Stimulated activated CD8-positive, alpha-beta memory T cell treated with anti-CD3 and anti-CD28 coated beads, Interleukin-4, amount 100 ng/mL, for 4 hours (primary cell): ENCODE data around the gene NINJ2.
"Not testable (repeated sequence)": the region's sequence is repeated elsewhere in the genome, so short reads cannot be mapped to it uniquely, and the experiment has no call there.

Source experiments
- DNase-seq, 2 donors: peaks; one replicate each; pipeline ENCODE4 v3.0.0-alpha.2; 2020; ENCODE audit warnings: low read depth in 2 of 2, low spot score in 1 of 2

Gene NINJ2

GRCh38 chr12:588024-588322 is 75.3 kb downstream of the NINJ2 start:
- DNase-seq: no peak

DNA sequence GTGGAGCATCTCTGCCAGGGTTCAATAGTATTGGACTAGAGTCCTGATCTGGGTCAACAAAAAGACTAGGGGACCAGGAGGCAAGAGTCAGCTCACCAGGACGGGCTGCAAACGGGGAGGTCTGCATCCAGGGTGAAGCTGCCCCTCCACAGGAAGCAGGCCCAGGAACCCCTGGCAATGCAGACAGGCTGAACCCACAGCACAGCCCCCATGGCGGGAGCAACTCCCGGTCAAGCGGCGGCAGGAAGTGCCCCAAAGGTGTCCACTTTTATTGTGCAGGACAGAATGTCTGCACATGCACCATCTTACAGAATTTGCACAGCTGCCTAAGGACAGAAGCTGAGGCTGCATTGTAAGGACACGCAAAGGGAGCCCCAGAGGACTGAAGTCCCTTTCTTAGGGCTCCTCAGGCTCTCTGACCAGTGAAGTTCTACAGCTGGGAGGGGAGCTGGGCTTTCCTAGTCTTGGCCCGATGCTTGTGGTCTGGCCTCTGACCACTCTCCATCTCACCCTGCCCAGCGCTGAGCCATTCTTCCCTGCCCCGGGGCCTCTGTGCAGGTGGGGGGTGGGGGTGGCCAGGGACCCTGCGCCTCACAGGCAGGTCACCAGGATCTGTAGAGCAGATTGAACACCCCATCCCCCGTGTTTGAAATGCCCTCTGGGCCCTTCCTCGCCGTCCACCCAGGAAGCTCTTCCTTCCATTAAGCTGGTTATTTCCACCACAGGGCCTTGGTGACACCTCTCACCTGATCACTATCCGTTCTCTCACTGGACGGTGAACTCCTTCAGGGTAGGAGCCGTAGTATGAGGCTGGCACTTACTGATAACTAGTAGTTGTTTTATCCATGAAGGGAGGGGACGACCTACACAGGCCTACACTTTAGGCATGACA is 75.9 kb downstream of the NINJ2 start:
- no peak for DNase-seq

DNA sequence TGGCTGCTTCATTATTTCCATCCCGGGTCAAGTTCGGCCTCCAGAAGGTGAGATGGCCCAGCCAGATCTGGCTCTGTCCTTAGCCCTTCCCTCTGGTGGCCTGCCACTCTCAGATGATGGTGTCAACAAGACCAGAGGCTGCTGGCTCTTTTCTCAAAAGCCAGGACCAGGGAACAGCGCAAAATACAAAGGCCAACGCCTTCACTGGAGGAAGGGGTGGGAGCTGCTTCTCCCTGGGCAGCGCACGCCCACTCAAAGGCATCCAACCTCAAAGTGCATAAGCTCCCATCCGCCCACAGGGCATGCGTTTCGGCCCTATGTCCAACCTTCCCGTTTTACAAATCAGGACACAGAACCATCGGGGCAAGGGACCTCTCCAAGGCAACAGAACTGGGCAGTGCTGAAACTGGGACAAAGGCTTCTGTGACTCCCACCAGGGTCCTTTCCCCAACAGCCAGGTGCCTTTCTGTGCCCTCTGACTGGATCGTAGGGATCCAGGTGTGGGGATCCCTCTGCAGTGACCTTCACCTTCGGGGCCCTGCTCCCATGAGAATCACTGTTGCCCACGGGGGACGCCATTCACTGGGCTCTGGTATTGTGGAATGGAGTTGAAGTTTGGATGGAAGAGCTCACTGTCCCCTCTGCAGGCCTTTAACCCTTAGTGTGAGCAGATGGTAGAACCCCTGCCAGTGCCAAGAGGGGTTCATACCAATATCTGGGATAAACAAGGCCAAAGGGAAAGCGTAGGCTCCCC is 76.8 kb downstream of the NINJ2 start:
- DNase-seq: no peak

DNA sequence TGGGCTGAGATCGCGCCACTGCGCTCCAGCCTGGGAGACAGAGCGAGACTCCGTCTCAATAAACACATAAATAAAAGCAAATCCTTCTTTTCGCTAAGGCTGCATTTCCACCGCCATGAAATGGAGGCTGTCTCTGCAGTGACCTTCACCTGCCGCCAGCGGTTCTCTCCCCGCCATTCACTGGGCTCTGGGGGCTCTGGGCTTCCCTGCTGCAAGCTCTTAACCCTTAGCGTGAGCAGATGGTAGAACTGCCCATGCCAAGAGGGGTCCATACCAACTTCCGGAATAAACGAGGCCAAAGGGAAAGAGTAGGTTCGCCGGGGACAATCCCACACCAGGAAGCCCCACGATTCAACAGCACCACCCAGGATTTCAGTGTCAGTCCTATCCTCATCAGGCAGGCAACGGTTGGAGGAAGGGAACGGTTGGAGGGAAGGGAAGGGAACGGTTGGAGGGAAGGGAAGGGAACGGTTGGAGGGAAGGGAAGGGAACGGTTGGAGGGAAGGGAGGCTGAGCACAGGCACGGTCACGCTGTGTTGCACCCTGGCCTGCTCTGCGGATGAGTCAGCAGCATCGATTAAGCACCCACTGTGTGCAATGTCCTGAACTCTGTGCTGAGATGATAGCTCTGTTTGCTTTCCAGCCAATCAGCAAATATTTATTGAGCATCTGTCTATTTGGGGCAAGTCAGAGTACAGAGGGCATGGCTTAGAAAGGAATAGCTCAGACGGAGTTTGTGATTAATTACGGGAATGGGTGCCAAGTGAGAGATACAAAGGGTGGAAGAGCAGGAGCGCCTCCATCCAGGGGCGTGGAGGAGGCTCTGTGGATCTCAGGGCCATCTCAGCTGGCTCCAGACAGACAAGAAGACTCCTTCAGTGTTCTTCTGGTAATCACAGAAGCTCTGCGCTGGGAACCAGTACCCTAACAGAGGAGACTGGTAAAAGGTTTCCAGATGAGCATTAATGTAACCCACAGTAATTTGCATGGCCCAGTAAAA is 77.9 kb downstream of the NINJ2 start:
- no peak for DNase-seq

DNA sequence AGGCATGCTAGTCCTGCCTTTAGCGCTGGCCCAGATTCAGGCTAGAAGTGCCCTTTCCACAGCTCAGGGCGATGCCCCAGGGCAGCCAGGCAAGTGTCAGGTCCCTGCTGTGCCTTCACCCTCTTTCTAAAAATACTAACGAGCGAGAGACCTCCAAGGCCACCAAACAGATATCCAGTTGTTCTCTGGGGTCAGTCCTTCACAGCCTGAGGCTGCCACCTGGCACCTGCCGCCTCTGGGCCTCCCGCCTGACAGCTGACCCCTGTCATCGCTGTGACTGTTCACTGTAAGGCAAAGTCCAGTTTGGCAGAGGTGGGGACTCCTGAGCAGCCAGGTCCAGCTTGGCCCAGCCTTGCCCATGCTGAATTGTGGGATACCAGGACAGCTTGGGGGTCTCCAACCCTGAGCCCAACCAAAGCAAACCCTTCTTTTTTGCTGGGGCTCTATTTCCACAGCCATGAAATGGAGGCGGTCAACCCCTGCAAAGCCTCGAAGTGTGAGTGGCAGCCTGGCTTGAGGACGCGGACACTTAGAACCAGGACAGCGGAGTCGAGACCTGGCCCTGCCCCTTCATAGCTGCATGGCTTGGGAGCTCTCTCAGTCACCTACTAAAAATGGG is 79.9 kb downstream of the NINJ2 start:
- DNase-seq: no peak

DNA sequence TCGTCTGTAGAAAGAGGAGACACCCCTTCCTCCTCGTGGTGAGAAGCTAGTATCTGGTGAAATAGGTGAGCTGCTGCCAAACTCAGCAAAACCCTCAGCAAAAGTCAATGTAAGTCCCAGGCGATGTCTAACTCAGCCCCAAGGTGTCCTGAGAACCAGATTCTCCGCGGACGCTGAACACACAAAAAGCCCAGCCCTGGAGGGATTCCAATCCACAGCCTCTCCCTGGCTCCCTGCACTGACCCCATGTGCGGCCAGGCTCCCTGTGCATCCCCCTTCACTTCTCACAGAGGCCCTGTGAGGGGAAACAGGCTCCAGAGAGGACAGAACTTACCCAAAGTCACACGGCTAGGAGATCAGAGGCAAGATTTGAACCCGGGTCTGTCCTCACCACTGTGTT is 81.5 kb downstream of the NINJ2 start:
- no peak for DNase-seq

DNA sequence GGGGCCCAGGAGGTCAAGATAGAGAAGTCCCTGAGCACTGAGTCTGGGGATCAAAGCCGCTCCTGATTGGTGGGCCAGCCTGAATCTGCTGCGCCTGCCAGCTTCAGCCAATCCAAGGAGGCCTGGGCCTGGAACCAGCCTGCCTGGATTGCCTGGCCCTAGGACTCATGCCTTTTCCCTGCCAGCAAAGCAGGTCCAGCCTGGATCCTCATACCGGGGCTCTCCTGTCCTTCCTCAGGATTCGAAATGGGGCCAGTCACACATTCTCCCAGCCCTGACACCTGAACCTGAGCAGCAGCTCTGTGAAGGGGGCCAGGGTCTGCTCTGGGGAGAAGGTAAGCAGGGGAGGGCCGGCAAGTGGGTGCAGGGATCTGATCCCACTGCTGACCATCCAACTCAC is 81.9 kb downstream of the NINJ2 start:
- DNase-seq: no peak

GRCh38 chr12:580813-581212 is 82.4 kb downstream of the NINJ2 start:
- no peak for DNase-seq

- no peak for DNase-seq
Observed at GRCh38 chr12:579420-580110, 83.7 kb downstream of the NINJ2 start.

DNA sequence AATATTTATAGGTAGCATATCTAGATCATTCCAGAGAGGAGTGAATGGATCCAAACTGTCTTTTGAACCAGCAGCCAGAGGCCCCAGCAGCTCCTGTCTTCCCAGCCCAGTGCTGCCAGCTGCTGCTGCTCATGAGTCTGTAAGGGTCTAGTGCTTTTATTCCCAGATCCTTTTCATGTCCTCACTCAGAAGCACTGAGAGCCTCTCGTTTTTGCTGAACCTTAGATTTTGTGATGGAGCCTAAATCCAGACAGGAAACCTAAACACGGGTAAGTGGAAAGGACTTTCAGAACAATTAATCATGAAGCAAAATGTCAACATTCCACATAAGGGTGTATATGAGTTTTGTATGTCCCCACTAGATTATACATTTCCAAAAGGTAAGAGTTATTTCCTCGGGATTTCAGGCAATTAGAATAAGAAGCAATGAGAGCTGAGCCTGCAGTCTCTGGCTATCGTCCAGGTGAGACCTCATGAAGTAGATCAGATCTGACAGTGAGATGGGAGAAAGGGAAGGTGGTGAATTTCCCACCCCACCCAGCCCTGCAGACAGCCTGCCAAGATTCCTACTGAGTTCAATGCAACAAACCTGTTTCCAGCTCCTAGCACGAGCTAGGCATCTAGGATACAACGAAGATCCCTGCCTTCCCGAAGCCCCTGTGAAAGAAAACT is 84.4 kb downstream of the NINJ2 start:
- DNase-seq: no peak

DNA sequence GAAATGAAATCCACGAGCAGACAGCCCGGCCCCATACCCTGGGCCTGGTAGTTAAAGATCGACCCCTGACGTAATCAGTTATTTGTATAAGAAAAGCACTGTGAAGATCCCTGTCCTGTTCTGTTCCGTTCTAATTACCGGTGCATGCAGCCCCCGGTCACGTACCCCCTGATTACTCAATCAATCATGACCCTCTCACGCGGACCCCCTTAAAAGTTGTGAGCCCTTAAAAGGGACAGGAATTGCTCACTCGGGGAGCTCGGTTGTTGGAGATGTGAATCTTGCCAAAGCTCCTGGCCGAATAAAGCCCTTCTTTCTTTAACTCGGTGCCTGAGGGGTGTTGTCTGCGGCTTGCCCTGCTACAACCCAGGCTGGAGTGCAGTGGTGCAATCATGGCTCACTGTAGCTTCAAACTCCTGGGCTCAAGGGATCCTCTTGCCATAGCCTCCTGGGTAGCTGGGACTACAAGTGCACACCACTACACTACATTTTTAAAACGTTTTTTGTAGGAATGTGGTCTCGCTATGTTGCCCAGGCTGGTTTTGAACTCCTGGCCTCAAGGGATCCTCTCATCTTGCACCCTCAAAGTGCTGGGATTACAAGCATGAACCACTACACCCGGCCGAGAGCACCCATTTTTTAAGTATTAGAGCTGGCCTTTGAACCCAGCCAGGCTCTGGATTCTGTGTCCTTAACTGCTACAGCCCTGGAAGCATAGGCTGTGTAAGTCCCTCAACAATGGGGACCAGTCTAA is 85.1 kb downstream of the NINJ2 start:
- not testable (repeated sequence) for DNase-seq

GRCh38 chr12:576615-577110 is 86.6 kb downstream of the NINJ2 start:
- no peak for DNase-seq

DNA sequence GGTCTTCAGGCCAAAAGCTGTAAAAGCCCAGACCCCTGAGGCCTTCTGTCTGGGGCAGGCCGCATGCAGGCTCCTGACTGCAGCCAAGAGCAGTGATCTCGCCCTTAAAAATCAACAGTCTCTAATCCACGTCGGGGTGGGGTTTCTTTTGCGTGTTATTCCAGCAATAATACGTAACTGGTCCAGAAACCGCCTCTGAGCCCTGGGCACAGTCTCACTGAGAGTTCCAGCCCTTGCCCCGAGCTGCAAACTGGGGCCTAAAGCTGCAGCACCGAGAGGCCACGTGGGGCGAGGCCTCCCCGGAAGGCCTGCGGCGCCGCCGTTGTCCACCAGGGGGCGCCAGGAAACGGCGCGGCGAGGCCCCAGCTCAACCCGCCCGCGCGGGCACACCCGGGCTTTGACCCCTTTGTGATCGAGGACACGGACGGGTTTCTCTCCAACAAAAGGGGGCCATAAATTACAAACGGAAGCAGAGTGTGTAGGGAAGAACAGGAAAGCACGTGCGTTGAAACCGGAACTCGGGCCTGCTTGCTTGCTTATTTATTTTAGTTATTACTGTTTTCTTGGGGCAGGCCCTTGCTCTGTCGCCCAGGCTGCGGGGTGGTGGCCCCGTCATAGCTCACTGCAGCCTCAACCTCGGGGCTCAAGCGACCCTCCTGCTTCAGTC is 87.2 kb downstream of the NINJ2 start:
- peak; percentile 57 to 70 for DNase-seq

- no peak for DNase-seq
Observed at GRCh38 chr12:575129-575502, 88.1 kb downstream of the NINJ2 start.

- no peak for DNase-seq
Observed at GRCh38 chr12:574475-575128, 88.6 kb downstream of the NINJ2 start.

GRCh38 chr12:573232-573631 is 90.0 kb downstream of the NINJ2 start:
- no peak for DNase-seq

DNA sequence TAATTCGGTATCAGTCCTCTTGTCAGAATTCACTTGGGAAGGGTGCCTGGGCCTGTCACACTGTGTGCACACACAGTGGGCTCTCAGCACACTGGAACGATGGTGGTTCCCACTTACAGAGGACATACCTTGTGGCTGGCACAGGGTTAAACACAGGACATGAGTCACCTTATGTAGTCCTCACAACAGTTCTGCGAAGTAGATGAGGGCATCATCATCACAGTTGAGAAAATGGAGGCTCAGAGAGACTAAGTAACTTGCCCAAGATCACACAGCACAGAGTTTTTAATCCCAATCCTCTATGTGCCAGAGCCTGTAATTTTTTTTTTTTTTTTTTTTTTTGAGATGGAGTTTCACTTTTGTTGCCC is 90.7 kb downstream of the NINJ2 start:
- no peak for DNase-seq
